Stomach (tissue), 9 donors: ENCODE measurements around the gene TMEM101. TPM values are rescaled to one million over a fixed set of nuclear protein-coding genes. Genes with fewer than 3 reads are reported as not detected.
A peak's percentile ranks its signal among the peaks of the same experiment; 100 is the strongest.

ENCODE experiments used
- DNase-seq, 2 donors: peaks; one replicate each; pipeline versions ENCODE4 v3.0.0 to v3.0.0-alpha.2; 2013 to 2019
- H3K27ac ChIP-seq, 5 donors: fragments of 200-600 bp in 4 of 5; sonication (generic) in 4 of 5; one replicate each; pipeline ENCODE4 v1.5.1; 2013 to 2019; ENCODE audit warnings: mild to moderate bottlenecking in 1 of 5, moderate library complexity in 1 of 5
- H3K27me3 ChIP-seq, 3 donors: fragments of 200-600 bp; sonication (generic); one replicate each; pipeline ENCODE4 v1.5.1; 2017 to 2019; ENCODE audit warnings: mixed run types in 1 of 3
- H3K36me3 ChIP-seq, 4 donors: fragments of 200-600 bp; sonication (generic); 1 replicate in 3 of 4; 2 replicates in 1 of 4; pipeline ENCODE4 v1.5.1; 2016 to 2019
- H3K4me1 ChIP-seq, 4 donors: fragments of 200-600 bp; sonication (generic); one replicate each; pipeline ENCODE4 v1.5.1; 2016 to 2019
- H3K4me3 ChIP-seq, 4 donors: fragments of 200-600 bp; sonication (generic) in 3 of 4; one replicate each; pipeline ENCODE4 v1.5.1; 2016 to 2019; ENCODE audit warnings: mild to moderate bottlenecking in 1 of 4
- H3K9me3 ChIP-seq, 4 donors: fragments of 200-600 bp; sonication (generic); one replicate each; pipeline ENCODE4 v1.5.1; 2016 to 2019
- CTCF ChIP-seq, 7 experiments: fragments of 450-650 bp in 4 of 7; fragments of 200-600 bp in 3 of 7; sonication (generic) in 3 of 7; IDR thresholded peaks; one replicate each; pipeline ENCODE4 v1.5.1; 2016 to 2019; ENCODE audit warnings: antibody characterized with exemption in 7 of 7, control low read depth in 2 of 7, mild to moderate bottlenecking in 1 of 7
- EP300 ChIP-seq: sonication (generic); formaldehyde crosslinking; IDR thresholded peaks from one replicate; pipeline ENCODE4 v1.6.1; 2017; ENCODE audit warnings: antibody characterized with exemption
- POLR2A ChIP-seq, 4 donors: fragments of 450-650 bp; IDR thresholded peaks; one replicate each; pipeline ENCODE4 v1.6.1; 2016; ENCODE audit warnings: antibody characterized with exemption in 4 of 4, control low read depth in 2 of 4, mild to moderate bottlenecking in 1 of 4, moderate library complexity in 1 of 4
- POLR2AphosphoS5 ChIP-seq, 3 donors: sonication (generic); formaldehyde crosslinking; IDR thresholded peaks; one replicate each; pipeline ENCODE4 v1.6.1; 2016; ENCODE audit warnings: antibody characterized with exemption in 3 of 3
- WGBS, 5 donors: extraction: QIAGEN DNeasy Blood & Tissue Kit in 3 of 5; methylation state at CpG; one replicate each; pipeline versions ENCODE4 v1.1.5 to v1.1.7; 2013 to 2018; 5-methylcytosine and 5-hydroxymethylcytosine counted together
- intact Hi-C: fragments of 100-400 bp; cut with DNase I; formaldehyde crosslinking; loops from one replicate; pipeline ENCODE4 v1.15.1; 2023; ENCODE audit warnings: low total_unique reads
- polyA plus RNA-seq, 3 donors: library from polyadenylated mRNA; stranded (reverse); fragments of 200-250 nt; gene quantifications; one replicate each; pipeline ENCODE4 v1.2.3, GENCODE V29; 2013
- total RNA-seq, 5 donors: library from RNA; depleted of rRNA; stranded (reverse); fragments of >200 nt; gene quantifications; one replicate each; pipeline versions ENCODE4 v1.1.0 to v1.2.3, GENCODE V29; 2014 to 2016
- donor health status: healthy with polysubstance abuse.
- donor health status: Bipolar disorder and iron deficiency.
- donor health status: healthy.

Gene TMEM101
- total and polyA plus RNA-seq, 8 donors, result 1.8 to 41.9 (median 29.8) TPM

GRCh38 chr17:43994272-43995149 is 20.3 kb downstream of the TMEM101 start:
- TF ChIP-seq POLR2AphosphoS5 (IDR thresholded peaks at IDR 0.05) (no peak), CTCF (IDR thresholded peaks at IDR 0.05) (peak in 5 of 7 experiments; percentile 83 to 90 (median 89))
- H3K27me3 ChIP-seq, result peaks cover 0 to 20% (median 0%) of the 10 kb centered on the region in 3 donors
- H3K4me1 ChIP-seq, result peaks cover 8 to 15% (median 11%) of the 10 kb centered on the region in 4 donors
- H3K4me3 ChIP-seq, result peak overlapping the region; percentile 25 to 41 (median 34)
- no peaks in the 10 kb centered on the region for H3K9me3 ChIP-seq
- no peak overlapping the region for H3K27ac ChIP-seq
- intact Hi-C loops, result loop anchor here (5.0 kb wide), 1 partner anchor 52 kb away; the partner anchor contains the start of gene PPY
- H3K36me3 ChIP-seq, result no peaks in the 10 kb centered on the region
- peak; percentile 72 to 84 for DNase-seq
- 5 to 7% (median 6%) methylated on average over 34 to 52 of the region's 52 CpGs for WGBS, 5 donors

- TF ChIP-seq POLR2A (IDR thresholded peaks at IDR 0.05), result no peak
- no peak for TF ChIP-seq EP300
- no peak for TF ChIP-seq POLR2AphosphoS5 (IDR thresholded peaks at IDR 0.05)
- TF ChIP-seq CTCF (IDR thresholded peaks at IDR 0.05), result no peak
- Histone ChIP-seq H3K9me3 (no peaks in the 10 kb centered on the region), H3K4me1 (peaks cover 8 to 15% (median 11%) of the 10 kb centered on the region in 4 donors), H3K27ac (no peak overlapping the region), H3K4me3 (no peak overlapping the region), H3K36me3 (no peaks in the 10 kb centered on the region), H3K27me3 (peaks cover 0 to 21% (median 5%) of the 10 kb centered on the region in 3 donors)
- DNase-seq, result no peak
- intact Hi-C loops, result loop anchor here (5.0 kb wide), 1 partner anchor 50 kb away; the partner anchor contains the start of gene PPY
- 93 to 96% (median 95%) methylated on average over 14 of the region's 14 CpGs for WGBS, 5 donors
Measured at GRCh38 chr17:43992641-43993040, 22.1 kb downstream of the TMEM101 start.

- no peak for DNase-seq
- intact Hi-C loops, result no loop called here
- Histone ChIP-seq H3K9me3 (no peaks in the 10 kb centered on the region), H3K36me3 (no peaks in the 10 kb centered on the region), H3K4me1 (peaks cover 10 to 14% (median 13%) of the 10 kb centered on the region in 4 donors), H3K27me3 (peaks cover 4 to 46% (median 17%) of the 10 kb centered on the region in 3 donors), H3K27ac (no peak overlapping the region), H3K4me3 (no peak overlapping the region)
- WGBS, 5 donors, result 88 to 96% (median 93%) methylated on average over 9 of the region's 9 CpGs
- TF ChIP-seq POLR2AphosphoS5 (IDR thresholded peaks at IDR 0.05), result no peak
- TF ChIP-seq CTCF (IDR thresholded peaks at IDR 0.05), result no peak
- TF ChIP-seq POLR2A (IDR thresholded peaks at IDR 0.05), result no peak
- TF ChIP-seq EP300, result no peak
Measured at GRCh38 chr17:43988301-43988700, 26.5 kb downstream of the TMEM101 start.

GRCh38 chr17:43987131-43988021 is 27.4 kb downstream of the TMEM101 start:
- Histone ChIP-seq H3K27ac (no peak overlapping the region), H3K27me3 (peaks cover 4 to 55% (median 24%) of the 10 kb centered on the region in 3 donors), H3K36me3 (no peaks in the 10 kb centered on the region), H3K9me3 (no peaks in the 10 kb centered on the region), H3K4me1 (peaks cover 13 to 18% (median 17%) of the 10 kb centered on the region in 4 donors), H3K4me3 (no peak overlapping the region)
- intact Hi-C loops, result no loop called here
- 67 to 78% (median 76%) methylated on average over 12 of the region's 12 CpGs for WGBS, 5 donors
- DNase-seq, result no peak
- TF ChIP-seq CTCF (IDR thresholded peaks at IDR 0.05) (no peak), EP300 (no peak), POLR2A (IDR thresholded peaks at IDR 0.05) (no peak), POLR2AphosphoS5 (IDR thresholded peaks at IDR 0.05) (no peak)
